Caco-2 (cell line): ENCODE data around the gene SHROOM3. TPM values are rescaled to one million over a fixed set of nuclear protein-coding genes. Genes with fewer than 3 reads are reported as not detected.
A peak's percentile ranks its signal among the peaks of the same experiment; 100 is the strongest.

Experiments
- BruUV-seq: library from RNA; stranded (reverse); fragments of 400-500 nt; replicated peaks from 2 replicates; lab custom pipeline; 2021; lab: Mats Ljungman, UMichigan
- CTCF ChIA-PET: fragments of 300-600 bp; sonication (Branson Sonifier 250); formaldehyde crosslinking; loops from one replicate; lab custom pipeline; 2022; ENCODE audit warnings: antibody characterized with exemption; lab: Charles Lee
- POLR2A ChIA-PET: fragments of 300-600 bp; sonication (Branson Sonifier 250); formaldehyde crosslinking; loops from one replicate; lab custom pipeline; 2022; ENCODE audit warnings: antibody characterized with exemption; lab: Charles Lee
- DNase-seq, 2 experiments: peaks; one replicate each; pipeline versions ENCODE4 v3.0.0 to v3.0.0-alpha.2; 2020 to 2022
- H3K27me3 ChIP-seq: replicated peaks from 2 replicates; pipeline ENCODE4 v1.6.0; 2011; ENCODE audit warnings: low read length; ENCODE audit not compliant: control insufficient read depth, insufficient read depth
- H3K36me3 ChIP-seq: 2 replicates; pipeline ENCODE4 v1.5.1; 2011; ENCODE audit warnings: low read length; ENCODE audit not compliant: control insufficient read depth, insufficient read depth
- H3K4me1 ChIP-seq: fragments of 250-450 bp; sonication (Bioruptor Pico); 2 replicates; pipeline ENCODE4 v1.5.1; 2020; ENCODE audit warnings: mild to moderate bottlenecking
- H3K4me3 ChIP-seq: 2 replicates; pipeline ENCODE4 v1.5.1; 2011; ENCODE audit warnings: low read depth, mild to moderate bottlenecking, control low read depth, low read length
- H3K9me3 ChIP-seq: fragments of 250-450 bp; sonication (Bioruptor Pico); 2 replicates; pipeline ENCODE4 v1.5.1; 2020; ENCODE audit warnings: mild to moderate bottlenecking, moderate library complexity
- H3K27ac Mint-ChIP-seq: one replicate; pipeline ENCODE4 v1.8.0; 2022; ENCODE audit warnings: mixed read lengths; ENCODE audit not compliant: unreplicated experiment
- H3K27me3 Mint-ChIP-seq: one replicate; pipeline ENCODE4 v1.8.0; 2022; ENCODE audit warnings: mixed read lengths; ENCODE audit not compliant: insufficient read depth, unreplicated experiment
- H3K36me3 Mint-ChIP-seq: one replicate; pipeline ENCODE4 v1.8.0; 2022; ENCODE audit warnings: mild to moderate bottlenecking, mixed read lengths; ENCODE audit not compliant: insufficient read depth, unreplicated experiment
- H3K4me1 Mint-ChIP-seq: one replicate; pipeline ENCODE4 v1.8.0; 2022; ENCODE audit warnings: low read depth, mixed read lengths; ENCODE audit not compliant: unreplicated experiment
- H3K4me3 Mint-ChIP-seq: one replicate; pipeline ENCODE4 v1.8.0; 2022; ENCODE audit warnings: mild to moderate bottlenecking, moderate library complexity, mixed read lengths; ENCODE audit not compliant: unreplicated experiment
- H3K9me3 Mint-ChIP-seq: one replicate; pipeline ENCODE4 v1.8.0; 2022; ENCODE audit warnings: mixed read lengths; ENCODE audit not compliant: unreplicated experiment
- intact Hi-C: fragments of 100-400 bp; cut with micrococcal nuclease; formaldehyde crosslinking; loops from one replicate; pipeline ENCODE4 v1.10.0; 2022; ENCODE audit not compliant: unreplicated experiment
- total RNA-seq: library from RNA; stranded (reverse); gene quantifications from 2 replicates; pipeline ENCODE4 v1.2.3, GENCODE V29; 2022
- TF ChIP-seq, protein P1 (sequence below), 2 experiments: fragments of 200-600 bp in 1 of 2; IDR thresholded peaks; 1 replicate in 1 of 2; 2 replicates in 1 of 2; pipeline versions ENCODE4 v1.5.1 to v1.8.0; 2011 to 2022; ENCODE audit warnings: antibody characterized with exemption in 1 of 2, control low read depth in 1 of 2, inconsistent platforms in 1 of 2, low read depth in 1 of 2, low read length in 1 of 2, mild to moderate bottlenecking in 1 of 2, moderate library complexity in 1 of 2; ENCODE audit not compliant: insufficient read depth in 1 of 2, severe bottlenecking in 1 of 2, unreplicated experiment in 1 of 2

The SHROOM3 gene
- total RNA-seq, 1 experiment from 2014 or later = 16.3 TPM

DNA sequence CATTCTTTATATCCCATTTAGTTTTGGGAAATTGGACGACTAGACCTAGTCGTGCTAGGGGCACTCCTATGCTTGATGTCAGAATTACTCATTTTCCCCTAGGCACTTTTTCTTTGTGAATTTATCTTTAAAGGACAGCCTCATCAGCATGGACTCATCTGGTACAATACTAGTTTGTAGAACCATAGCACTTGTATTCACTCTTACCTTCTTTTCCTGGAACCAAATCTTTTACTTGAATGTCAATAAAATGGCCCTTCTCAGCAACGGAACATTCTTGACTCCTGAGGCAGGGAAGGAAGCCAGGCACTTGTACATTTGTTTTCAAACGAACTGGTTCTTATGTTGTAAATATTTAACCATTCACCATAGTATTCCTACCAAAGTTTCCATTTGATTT lies 187.1 kb downstream of the SHROOM3 start:
- DNase-seq = no peak
- intact Hi-C loops = loop anchor here (2.0 kb wide), 1 partner anchor 35 kb away; no protein-coding TSS in a partner anchor
- no peak overlapping the region for H3K4me3 Mint-ChIP-seq
- H3K4me1 ChIP-seq = peaks cover 21% of the 10 kb centered on the region
- TF ChIP-seq, protein P1, sequence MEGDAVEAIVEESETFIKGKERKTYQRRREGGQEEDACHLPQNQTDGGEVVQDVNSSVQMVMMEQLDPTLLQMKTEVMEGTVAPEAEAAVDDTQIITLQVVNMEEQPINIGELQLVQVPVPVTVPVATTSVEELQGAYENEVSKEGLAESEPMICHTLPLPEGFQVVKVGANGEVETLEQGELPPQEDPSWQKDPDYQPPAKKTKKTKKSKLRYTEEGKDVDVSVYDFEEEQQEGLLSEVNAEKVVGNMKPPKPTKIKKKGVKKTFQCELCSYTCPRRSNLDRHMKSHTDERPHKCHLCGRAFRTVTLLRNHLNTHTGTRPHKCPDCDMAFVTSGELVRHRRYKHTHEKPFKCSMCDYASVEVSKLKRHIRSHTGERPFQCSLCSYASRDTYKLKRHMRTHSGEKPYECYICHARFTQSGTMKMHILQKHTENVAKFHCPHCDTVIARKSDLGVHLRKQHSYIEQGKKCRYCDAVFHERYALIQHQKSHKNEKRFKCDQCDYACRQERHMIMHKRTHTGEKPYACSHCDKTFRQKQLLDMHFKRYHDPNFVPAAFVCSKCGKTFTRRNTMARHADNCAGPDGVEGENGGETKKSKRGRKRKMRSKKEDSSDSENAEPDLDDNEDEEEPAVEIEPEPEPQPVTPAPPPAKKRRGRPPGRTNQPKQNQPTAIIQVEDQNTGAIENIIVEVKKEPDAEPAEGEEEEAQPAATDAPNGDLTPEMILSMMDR (IDR thresholded peaks at IDR 0.05; ENCODE audit: insufficient read depth in 1 of 2, low read depth in 1 of 2, low read length in 1 of 2, severe bottlenecking in 1 of 2, unreplicated experiment in 1 of 2) = no peak
- no peak overlapping the region for H3K4me3 ChIP-seq
- H3K27me3 ChIP-seq = no peaks in the 10 kb centered on the region
- BruUV-seq = no TSS peak
- no peaks in the 10 kb centered on the region for H3K36me3 ChIP-seq
- H3K4me1 Mint-ChIP-seq = peaks cover 14% of the 10 kb centered on the region
- ChIA-PET CTCF (no interaction called here), POLR2A (no interaction called here)
- H3K27me3 Mint-ChIP-seq = no peaks in the 10 kb centered on the region
- peak overlapping the region; percentile 49 for H3K27ac Mint-ChIP-seq
- no peaks in the 10 kb centered on the region for H3K36me3 Mint-ChIP-seq
- H3K9me3 ChIP-seq = no peaks in the 10 kb centered on the region
- H3K9me3 Mint-ChIP-seq = no peaks in the 10 kb centered on the region

DNA sequence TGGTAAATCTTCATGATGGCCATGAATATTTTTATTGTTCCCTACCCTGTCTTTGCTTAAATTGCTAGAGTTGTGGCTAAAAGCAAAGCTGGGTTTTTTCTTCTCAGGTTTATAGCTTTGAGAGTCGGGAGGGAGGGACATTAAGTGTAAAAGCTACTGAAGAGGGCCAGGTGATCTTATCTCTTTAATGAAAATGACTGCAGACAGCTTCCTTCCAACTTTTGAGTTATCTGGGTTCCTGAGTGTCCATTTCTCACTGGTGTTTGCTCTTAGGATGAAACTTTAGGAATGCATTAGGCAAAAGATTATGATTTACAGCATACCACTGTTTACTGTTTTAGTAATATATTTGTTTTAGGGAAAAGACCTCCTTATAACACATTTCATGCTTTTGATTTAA lies 187.7 kb downstream of the SHROOM3 start:
- BruUV-seq = no TSS peak
- H3K9me3 ChIP-seq = no peaks in the 10 kb centered on the region
- peaks cover 21% of the 10 kb centered on the region for H3K4me1 ChIP-seq
- intact Hi-C loops = loop anchor here (2.0 kb wide), 1 partner anchor 36 kb away; no protein-coding TSS in a partner anchor
- no peaks in the 10 kb centered on the region for H3K36me3 ChIP-seq
- Mint-ChIP-seq H3K36me3 (no peaks in the 10 kb centered on the region), H3K27me3 (no peaks in the 10 kb centered on the region), H3K4me3 (no peak overlapping the region), H3K9me3 (no peaks in the 10 kb centered on the region), H3K4me1 (peaks cover 14% of the 10 kb centered on the region), H3K27ac (peak overlapping the region; percentile 21)
- no peak overlapping the region for H3K4me3 ChIP-seq
- POLR2A ChIA-PET = interaction anchor here (1.1 kb wide), 1 partner anchor 65 kb away, joined by 3 read pairs; no protein-coding TSS in a partner anchor
- CTCF ChIA-PET = no interaction called here
- no peak for DNase-seq
- TF ChIP-seq, protein P1 (IDR thresholded peaks at IDR 0.05; ENCODE audit: insufficient read depth in 1 of 2, low read depth in 1 of 2, low read length in 1 of 2, severe bottlenecking in 1 of 2, unreplicated experiment in 1 of 2) = no peak
- H3K27me3 ChIP-seq = no peaks in the 10 kb centered on the region

DNA sequence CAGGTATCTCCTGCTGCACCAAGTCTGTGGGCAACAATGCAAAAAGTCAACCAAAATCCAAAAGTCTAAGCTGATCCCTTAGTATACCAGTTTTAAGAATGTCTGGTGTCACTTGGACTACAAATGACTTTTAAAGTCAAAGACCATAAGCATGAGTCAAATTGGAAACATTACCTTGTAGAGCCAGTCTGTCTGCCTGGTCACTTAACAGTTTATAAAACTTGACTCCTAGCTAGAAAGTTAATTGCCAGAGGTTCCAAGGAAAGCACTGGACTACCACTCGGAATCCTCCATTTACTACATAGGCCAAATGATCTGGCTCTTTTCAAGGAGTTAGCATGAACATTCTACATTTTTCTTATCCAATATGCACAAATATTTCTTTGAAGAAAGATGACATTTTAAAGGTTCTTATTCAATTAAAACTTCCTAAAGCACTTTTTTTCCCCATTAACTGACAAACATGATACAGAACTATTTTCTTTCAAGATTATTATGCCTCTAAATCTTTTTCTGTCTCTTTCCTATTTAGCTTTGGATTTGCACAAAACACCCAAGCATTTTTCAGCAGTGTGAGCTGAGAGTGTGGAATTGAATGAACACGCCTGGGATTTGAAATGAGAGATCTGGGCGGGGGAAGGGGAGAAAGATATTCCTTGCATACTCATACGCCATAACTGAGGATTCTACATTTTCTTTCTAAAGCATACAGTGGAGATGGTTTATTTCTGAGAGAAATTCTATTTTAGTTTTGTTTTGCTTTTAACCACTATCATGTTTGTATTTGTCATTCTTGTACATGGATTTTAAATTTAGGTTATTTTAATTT lies 188.4 kb downstream of the SHROOM3 start:
- Mint-ChIP-seq H3K4me3 (no peak overlapping the region), H3K9me3 (no peaks in the 10 kb centered on the region), H3K27ac (peak overlapping the region; percentile 21), H3K4me1 (peaks cover 14% of the 10 kb centered on the region), H3K36me3 (no peaks in the 10 kb centered on the region), H3K27me3 (no peaks in the 10 kb centered on the region)
- no peak for DNase-seq
- intact Hi-C loops = loop anchor here (2.0 kb wide), 1 partner anchor 37 kb away; no protein-coding TSS in a partner anchor
- Histone ChIP-seq H3K27me3 (no peaks in the 10 kb centered on the region), H3K4me3 (no peak overlapping the region), H3K4me1 (peaks cover 21% of the 10 kb centered on the region), H3K36me3 (no peaks in the 10 kb centered on the region), H3K9me3 (no peaks in the 10 kb centered on the region)
- no TSS peak for BruUV-seq
- TF ChIP-seq, protein P1 (IDR thresholded peaks at IDR 0.05; ENCODE audit: insufficient read depth in 1 of 2, low read depth in 1 of 2, low read length in 1 of 2, severe bottlenecking in 1 of 2, unreplicated experiment in 1 of 2) = no peak
- ChIA-PET CTCF (interaction anchor here (0.6 kb wide), 1 partner anchor 371 kb away, joined by 4 read pairs; no protein-coding TSS in a partner anchor), POLR2A (interaction anchor here (1.1 kb wide), 1 partner anchor 65 kb away, joined by 3 read pairs; no protein-coding TSS in a partner anchor)
